ENCODE data around the gene MOB2. TPM values are rescaled to one million over a fixed set of nuclear protein-coding genes. Genes with fewer than 3 reads are reported as not detected.

The MOB2 gene
- total RNA-seq, 1 donor from 2014 or later = 29.0 TPM

GRCh38 chr11:1455032-1455762 lies 31.4 kb downstream of the MOB2 start:
- H3K9me3 Mint-ChIP-seq (ENCODE audit: unreplicated experiment) = peaks cover 14% of the 10 kb centered on the region
- DNase-seq = no peak
- H3K36me3 Mint-ChIP-seq (ENCODE audit: unreplicated experiment) = no peaks in the 10 kb centered on the region
- TF ChIP-seq CTCF (IDR thresholded peaks at IDR 0.05; ENCODE audit: partially characterized antibody, unreplicated experiment) = no peak
- H3K4me1 Mint-ChIP-seq (ENCODE audit: low read depth, unreplicated experiment) = peaks cover 3% of the 10 kb centered on the region
- no peak overlapping the region for H3K4me3 Mint-ChIP-seq (ENCODE audit: unreplicated experiment)
- no peak overlapping the region for H3K27ac Mint-ChIP-seq (ENCODE audit: unreplicated experiment)
- peaks cover 16% of the 10 kb centered on the region for H3K27me3 Mint-ChIP-seq (ENCODE audit: unreplicated experiment)

DNA sequence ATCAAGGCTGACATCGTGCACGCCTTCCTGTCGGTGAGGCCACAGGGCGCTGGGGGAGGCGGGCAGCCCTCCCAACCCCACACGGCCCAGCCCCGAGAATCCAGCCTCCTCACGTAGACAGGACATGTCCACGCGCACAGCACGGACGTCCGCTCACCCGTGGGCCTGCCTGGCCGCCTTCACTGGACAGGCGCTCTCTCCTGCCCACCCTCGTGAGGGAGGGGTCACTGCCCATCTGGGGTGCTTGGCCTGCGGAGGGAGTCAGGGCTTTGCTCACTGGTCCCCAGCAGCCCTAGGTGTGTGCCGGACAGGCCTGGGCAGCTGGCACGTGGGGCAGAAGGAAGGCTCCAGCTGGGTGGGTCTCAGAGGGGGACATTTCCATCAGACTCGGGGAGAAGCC lies 32.0 kb downstream of the MOB2 start:
- no peaks in the 10 kb centered on the region for H3K36me3 Mint-ChIP-seq (ENCODE audit: unreplicated experiment)
- no peak for TF ChIP-seq CTCF (IDR thresholded peaks at IDR 0.05; ENCODE audit: partially characterized antibody, unreplicated experiment)
- peaks cover 2% of the 10 kb centered on the region for H3K4me1 Mint-ChIP-seq (ENCODE audit: low read depth, unreplicated experiment)
- H3K9me3 Mint-ChIP-seq (ENCODE audit: unreplicated experiment) = peaks cover 15% of the 10 kb centered on the region
- no peak for DNase-seq
- H3K27me3 Mint-ChIP-seq (ENCODE audit: unreplicated experiment) = peaks cover 16% of the 10 kb centered on the region
- no peak overlapping the region for H3K4me3 Mint-ChIP-seq (ENCODE audit: unreplicated experiment)
- H3K27ac Mint-ChIP-seq (ENCODE audit: unreplicated experiment) = no peak overlapping the region

DNA sequence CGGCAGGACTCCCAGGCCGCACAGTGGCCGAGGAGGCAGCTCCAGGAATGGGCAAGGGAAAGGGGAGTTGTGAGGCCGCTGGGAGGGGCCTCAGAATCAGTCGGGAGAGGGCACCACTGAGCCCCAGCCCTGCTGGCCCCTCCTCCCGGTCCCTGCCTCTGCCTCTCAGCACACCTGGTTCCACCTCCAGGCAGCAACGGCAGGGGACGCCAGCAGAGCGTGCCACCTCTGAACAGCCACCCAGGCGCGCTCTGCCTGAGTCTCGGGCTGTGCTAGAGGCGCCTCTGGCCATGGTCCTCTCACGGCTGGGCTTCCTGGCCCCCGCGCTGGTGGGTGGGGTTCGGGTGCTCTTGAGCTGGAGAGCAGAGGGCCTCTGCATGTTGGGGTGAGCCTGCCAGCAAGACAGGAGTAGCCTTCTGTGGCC lies 33.0 kb downstream of the MOB2 start:
- H3K36me3 Mint-ChIP-seq (ENCODE audit: unreplicated experiment) = no peaks in the 10 kb centered on the region
- H3K4me3 Mint-ChIP-seq (ENCODE audit: unreplicated experiment) = no peak overlapping the region
- H3K27me3 Mint-ChIP-seq (ENCODE audit: unreplicated experiment) = peaks cover 14% of the 10 kb centered on the region
- no peak overlapping the region for H3K27ac Mint-ChIP-seq (ENCODE audit: unreplicated experiment)
- H3K9me3 Mint-ChIP-seq (ENCODE audit: unreplicated experiment) = peaks cover 13% of the 10 kb centered on the region
- DNase-seq = no peak
- TF ChIP-seq CTCF (IDR thresholded peaks at IDR 0.05; ENCODE audit: partially characterized antibody, unreplicated experiment) = no peak
- H3K4me1 Mint-ChIP-seq (ENCODE audit: low read depth, unreplicated experiment) = no peaks in the 10 kb centered on the region

GRCh38 chr11:1452744-1453143 lies 33.8 kb downstream of the MOB2 start:
- peaks cover 13% of the 10 kb centered on the region for H3K9me3 Mint-ChIP-seq (ENCODE audit: unreplicated experiment)
- peaks cover 14% of the 10 kb centered on the region for H3K27me3 Mint-ChIP-seq (ENCODE audit: unreplicated experiment)
- no peak overlapping the region for H3K4me3 Mint-ChIP-seq (ENCODE audit: unreplicated experiment)
- H3K27ac Mint-ChIP-seq (ENCODE audit: unreplicated experiment) = no peak overlapping the region
- no peak for TF ChIP-seq CTCF (IDR thresholded peaks at IDR 0.05; ENCODE audit: partially characterized antibody, unreplicated experiment)
- H3K4me1 Mint-ChIP-seq (ENCODE audit: low read depth, unreplicated experiment) = no peaks in the 10 kb centered on the region
- H3K36me3 Mint-ChIP-seq (ENCODE audit: unreplicated experiment) = no peaks in the 10 kb centered on the region
- no peak for DNase-seq

- no peak overlapping the region for H3K4me3 Mint-ChIP-seq (ENCODE audit: unreplicated experiment)
- no peaks in the 10 kb centered on the region for H3K4me1 Mint-ChIP-seq (ENCODE audit: low read depth, unreplicated experiment)
- TF ChIP-seq CTCF (IDR thresholded peaks at IDR 0.05; ENCODE audit: partially characterized antibody, unreplicated experiment) = no peak
- DNase-seq = no peak
- H3K36me3 Mint-ChIP-seq (ENCODE audit: unreplicated experiment) = no peaks in the 10 kb centered on the region
- H3K27me3 Mint-ChIP-seq (ENCODE audit: unreplicated experiment) = peaks cover 14% of the 10 kb centered on the region
- peaks cover 16% of the 10 kb centered on the region for H3K9me3 Mint-ChIP-seq (ENCODE audit: unreplicated experiment)
- H3K27ac Mint-ChIP-seq (ENCODE audit: unreplicated experiment) = peak overlapping the region; percentile 48
These were observed 34.7 kb downstream of the MOB2 start for GRCh38 chr11:1451781-1452470.

Data from glutamatergic neuron (in vitro differentiated cells).